NCI-H1417 (cell line): ENCODE results near the gene MRPL55.

Source experiments
- DNase-seq, 3 experiments: peaks; one replicate each; lab custom pipeline; 2025; lab: John Stamatoyannopoulos, UW

Gene MRPL55

GRCh38 chr1:228109073-228109961, at the start of gene MRPL55:
Gene MRPL55 (minus strand): TSS chr1:228109299. CDS start chr1:228108260, 1,039 bp downstream.
- peak; percentile 92 to 97 (median 95) for DNase-seq

- DNase-seq = no peak
Measured at GRCh38 chr1:228158151-228159007, 49.3 kb upstream of the MRPL55 start.

- no peak for DNase-seq
Measured at GRCh38 chr1:228157729-228158126, 48.6 kb upstream of the MRPL55 start.

- DNase-seq = no peak
Measured at GRCh38 chr1:228156941-228157728, 48.0 kb upstream of the MRPL55 start.

GRCh38 chr1:228156515-228156881, 47.4 kb upstream of the MRPL55 start:
- no peak for DNase-seq

GRCh38 chr1:228155596-228156514, 46.8 kb upstream of the MRPL55 start:
- DNase-seq = no peak

- peak in 2 of 3 experiments; percentile 86 to 92 for DNase-seq
Measured at GRCh38 chr1:228154670-228155571, 45.8 kb upstream of the MRPL55 start.

- no peak for DNase-seq
Measured at GRCh38 chr1:228154021-228154669, 45.0 kb upstream of the MRPL55 start.

GRCh38 chr1:228152918-228153258, 43.8 kb upstream of the MRPL55 start:
- DNase-seq = no peak

- DNase-seq = no peak
Measured at GRCh38 chr1:228152097-228152917, 43.2 kb upstream of the MRPL55 start.

GRCh38 chr1:228151180-228151925, 42.3 kb upstream of the MRPL55 start:
- DNase-seq = no peak

GRCh38 chr1:228150461-228151179, 41.5 kb upstream of the MRPL55 start:
- no peak for DNase-seq

GRCh38 chr1:228150120-228150460, 41.0 kb upstream of the MRPL55 start:
- no peak for DNase-seq

GRCh38 chr1:228149406-228150119, 40.5 kb upstream of the MRPL55 start, which contains the start of gene GJC2:
Gene GJC2 (plus strand): TSS chr1:228149930. CDS start chr1:228157759, 7,829 bp downstream.
- DNase-seq = no peak

- no peak for DNase-seq
Measured at GRCh38 chr1:228148935-228149405, 39.9 kb upstream of the MRPL55 start.

- DNase-seq = no peak
Measured at GRCh38 chr1:228148196-228148861, 39.2 kb upstream of the MRPL55 start.
